Measurements from ENCODE around the gene RASSF8.

The RASSF8 gene

DNA sequence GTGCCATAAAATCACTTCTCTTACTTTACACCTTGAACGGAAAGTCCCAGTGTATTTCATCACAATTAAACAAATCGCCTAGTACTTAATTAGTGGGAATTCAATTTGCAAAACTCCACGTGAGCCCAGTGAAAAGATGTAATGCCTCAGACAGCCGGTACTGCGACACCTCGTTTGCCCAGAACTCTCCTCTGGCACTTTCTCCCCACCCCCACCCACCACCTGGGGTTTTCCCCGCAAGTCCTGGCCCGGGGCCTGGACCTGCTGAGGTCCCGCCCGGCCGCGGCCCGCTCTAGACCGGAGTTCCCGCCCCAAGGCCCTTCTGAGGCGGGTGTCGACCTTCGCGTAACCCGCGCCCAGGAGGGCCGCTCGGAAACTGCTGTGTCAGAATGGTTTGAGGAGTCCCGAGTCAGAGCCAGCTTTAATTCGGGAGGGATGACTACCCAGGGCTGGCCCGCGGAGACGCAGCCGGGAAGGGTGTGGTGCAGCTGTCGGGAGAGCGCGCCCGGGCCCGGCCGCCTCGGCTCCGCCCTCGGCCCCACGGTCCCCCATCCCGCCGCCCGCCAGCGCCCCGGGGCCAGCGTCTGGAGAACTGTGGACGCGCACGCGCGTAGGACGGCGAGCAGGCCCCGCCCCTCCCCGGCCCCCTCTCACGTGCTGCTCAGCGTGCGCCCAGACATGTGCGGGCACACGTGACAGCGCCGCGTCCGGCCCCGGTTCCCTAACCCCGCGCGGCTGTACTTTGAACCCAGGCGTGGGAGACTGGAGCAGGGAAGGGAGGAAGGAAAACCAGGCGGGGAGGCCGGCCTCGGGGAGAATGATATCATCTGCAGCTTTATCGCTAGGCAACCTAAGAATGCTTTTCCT is 155.6 kb downstream of the RASSF8 start:
- H3K36me3 Mint-ChIP-seq = no peaks in the 10 kb centered on the region
- no peaks in the 10 kb centered on the region for H3K9me3 Mint-ChIP-seq
- H3K27me3 Mint-ChIP-seq = peaks cover 0 to 5% of the 10 kb centered on the region in 2 donors
- DNase-seq (peak; percentile 62), ATAC-seq (replicated peaks) (peak; percentile 89 to 91)
- H3K27ac Mint-ChIP-seq = peak overlapping the region; percentile 94
- H3K4me3 Mint-ChIP-seq = peak overlapping the region; percentile 88 to 89
- peaks cover 16 to 36% of the 10 kb centered on the region in 2 donors for H3K4me1 Mint-ChIP-seq

- no peaks in the 10 kb centered on the region for H3K9me3 Mint-ChIP-seq
- DNase-seq (no peak), ATAC-seq (replicated peaks) (no peak)
- H3K4me1 Mint-ChIP-seq = peaks cover 19 to 42% of the 10 kb centered on the region in 2 donors
- peak overlapping the region; percentile 86 for H3K27ac Mint-ChIP-seq
- H3K27me3 Mint-ChIP-seq = no peaks in the 10 kb centered on the region
- peak overlapping the region; percentile 88 to 89 for H3K4me3 Mint-ChIP-seq
- H3K36me3 Mint-ChIP-seq = no peaks in the 10 kb centered on the region
Observed at GRCh38 chr12:26114720-26115401, 156.4 kb downstream of the RASSF8 start.

GRCh38 chr12:26116829-26117715 is 158.6 kb downstream of the RASSF8 start:
- peaks cover 26 to 52% of the 10 kb centered on the region in 2 donors for H3K4me1 Mint-ChIP-seq
- peak overlapping the region; percentile 43 for H3K27ac Mint-ChIP-seq
- ATAC-seq (replicated peaks) (no peak), DNase-seq (no peak)
- no peaks in the 10 kb centered on the region for H3K9me3 Mint-ChIP-seq
- no peaks in the 10 kb centered on the region for H3K27me3 Mint-ChIP-seq
- no peaks in the 10 kb centered on the region for H3K36me3 Mint-ChIP-seq
- H3K4me3 Mint-ChIP-seq = no peak overlapping the region

- Mint-ChIP-seq H3K4me1 (peaks cover 27 to 51% of the 10 kb centered on the region in 2 donors), H3K27me3 (peaks cover 4 to 6% of the 10 kb centered on the region in 2 donors), H3K4me3 (no peak overlapping the region), H3K36me3 (no peaks in the 10 kb centered on the region), H3K27ac (no peak overlapping the region), H3K9me3 (no peaks in the 10 kb centered on the region)
- ATAC-seq (replicated peaks) (no peak), DNase-seq (no peak)
Observed at GRCh38 chr12:26118308-26118707, 159.8 kb downstream of the RASSF8 start.

DNA sequence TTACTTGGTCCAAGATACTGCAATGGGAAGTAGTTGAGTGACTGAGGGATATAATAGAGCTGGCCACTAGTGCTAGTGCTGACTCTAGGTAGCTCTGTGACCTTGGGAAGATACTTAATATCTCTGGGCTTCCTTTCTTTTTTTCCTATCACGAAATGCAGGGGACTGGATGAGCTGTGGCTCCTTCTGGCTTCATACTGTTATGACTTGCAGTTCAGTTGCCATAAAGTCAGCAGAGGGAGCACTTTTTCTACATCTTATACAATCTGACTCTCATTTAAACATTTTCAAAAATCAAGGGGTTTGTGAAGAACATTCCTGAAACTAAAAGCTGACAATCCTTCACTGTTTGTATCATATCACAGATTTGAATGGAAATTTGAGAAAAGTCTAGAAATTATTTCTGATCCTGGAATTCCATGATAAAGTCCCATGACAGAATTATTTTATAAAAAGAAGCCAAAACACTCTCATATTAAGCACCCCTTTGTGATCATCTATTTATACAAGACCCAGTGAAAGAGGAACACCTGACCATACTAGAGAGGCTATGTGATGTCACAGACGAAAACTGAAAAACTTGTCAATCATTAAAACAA is 161.0 kb downstream of the RASSF8 start:
- Mint-ChIP-seq H3K4me3 (no peak overlapping the region), H3K36me3 (no peaks in the 10 kb centered on the region), H3K4me1 (peaks cover 30 to 51% of the 10 kb centered on the region in 2 donors), H3K9me3 (no peaks in the 10 kb centered on the region), H3K27me3 (peaks cover 9 to 12% of the 10 kb centered on the region in 2 donors), H3K27ac (peak overlapping the region; percentile 4)
- ATAC-seq (replicated peaks) (no peak), DNase-seq (no peak)

DNA sequence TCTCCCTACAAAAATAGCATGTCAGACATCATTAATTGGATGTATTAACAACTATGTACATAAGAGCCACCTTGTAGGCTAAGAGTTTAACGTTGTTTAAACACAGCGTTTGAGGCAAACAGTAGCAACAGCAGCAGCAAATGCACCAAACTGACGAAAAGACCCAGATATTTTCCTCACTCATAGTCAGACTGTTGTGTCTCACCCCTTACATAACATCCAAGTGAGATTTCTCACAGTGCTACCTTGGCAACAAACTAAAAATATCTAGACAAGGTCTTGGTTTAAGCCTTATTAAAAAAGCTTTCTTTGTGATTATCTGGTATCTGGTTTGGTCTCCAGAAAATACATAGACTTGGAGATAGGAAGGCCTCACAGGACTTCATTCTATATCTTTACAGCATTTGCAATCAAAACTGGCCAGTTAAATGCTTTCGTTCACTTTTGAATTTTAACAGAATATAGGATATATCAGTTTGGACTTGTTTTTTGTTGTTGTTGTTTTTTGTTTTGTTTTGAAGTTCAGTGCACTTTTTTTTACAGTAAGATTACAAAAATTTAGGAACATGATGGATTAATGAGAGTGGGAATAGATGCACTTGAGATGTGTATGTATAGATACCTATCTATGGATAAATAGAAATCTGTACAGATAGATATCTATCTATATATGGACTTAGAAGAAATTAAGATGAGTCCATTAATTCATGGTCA is 162.2 kb downstream of the RASSF8 start:
- ATAC-seq (replicated peaks) = no peak
- Mint-ChIP-seq H3K4me3 (no peak overlapping the region), H3K36me3 (no peaks in the 10 kb centered on the region), H3K27ac (no peak overlapping the region), H3K27me3 (peaks cover 13 to 16% of the 10 kb centered on the region in 2 donors), H3K4me1 (peaks cover 37 to 59% of the 10 kb centered on the region in 2 donors), H3K9me3 (no peaks in the 10 kb centered on the region)
- no peak for DNase-seq

- Mint-ChIP-seq H3K4me1 (peaks cover 39 to 66% of the 10 kb centered on the region in 2 donors), H3K4me3 (peak overlapping the region; percentile 74 to 81), H3K9me3 (no peaks in the 10 kb centered on the region), H3K36me3 (no peaks in the 10 kb centered on the region), H3K27ac (no peak overlapping the region), H3K27me3 (peaks cover 13 to 16% of the 10 kb centered on the region in 2 donors)
- ATAC-seq (replicated peaks) (no peak), DNase-seq (no peak)
Observed at GRCh38 chr12:26121323-26122060, 163.0 kb downstream of the RASSF8 start.

- H3K36me3 Mint-ChIP-seq = no peaks in the 10 kb centered on the region
- no peak for DNase-seq
- peaks cover 36 to 62% of the 10 kb centered on the region in 2 donors for H3K4me1 Mint-ChIP-seq
- H3K9me3 Mint-ChIP-seq = no peaks in the 10 kb centered on the region
- peaks cover 13 to 16% of the 10 kb centered on the region in 2 donors for H3K27me3 Mint-ChIP-seq
- H3K4me3 Mint-ChIP-seq = peak overlapping the region; percentile 83 to 85
- H3K27ac Mint-ChIP-seq = no peak overlapping the region
- ATAC-seq (replicated peaks) = peak; percentile 21 to 32
Observed at GRCh38 chr12:26122061-26122680, 163.7 kb downstream of the RASSF8 start.

GRCh38 chr12:26122681-26123481 is 164.4 kb downstream of the RASSF8 start:
- H3K4me3 Mint-ChIP-seq = peak overlapping the region; percentile 83 to 85
- ATAC-seq (replicated peaks) (peak; percentile 16 to 25), DNase-seq (no peak)

GRCh38 chr12:26123482-26123980 is 165.0 kb downstream of the RASSF8 start:
- Mint-ChIP-seq H3K9me3 (no peaks in the 10 kb centered on the region), H3K4me3 (peak overlapping the region; percentile 83 to 85), H3K27ac (peak overlapping the region; percentile 88), H3K27me3 (peaks cover 23 to 25% of the 10 kb centered on the region in 2 donors), H3K4me1 (peaks cover 39 to 63% of the 10 kb centered on the region in 2 donors), H3K36me3 (no peaks in the 10 kb centered on the region)
- DNase-seq = no peak
- ATAC-seq (replicated peaks) = no peak

More at GRCh38 chr12:26122681-26123481, 164.4 kb downstream of the RASSF8 start:
- Mint-ChIP-seq H3K4me1 (peaks cover 41 to 68% of the 10 kb centered on the region in 2 donors), H3K27me3 (peaks cover 20 to 23% of the 10 kb centered on the region in 2 donors), H3K36me3 (no peaks in the 10 kb centered on the region), H3K9me3 (no peaks in the 10 kb centered on the region), H3K27ac (peak overlapping the region; percentile 88)

GRCh38 chr12:26124446-26125399 is 166.2 kb downstream of the RASSF8 start, which contains the start of gene BHLHE41:
TSS of gene BHLHE41 (minus strand) at chr12:26125037. CDS start at chr12:26124779, 258 bp downstream.
- no peak for DNase-seq
- Mint-ChIP-seq H3K36me3 (no peaks in the 10 kb centered on the region), H3K4me3 (peak within 1 kb of the TSS; percentile 95 to 96), H3K9me3 (no peaks in the 10 kb centered on the region), H3K27me3 (peaks cover 23 to 25% of the 10 kb centered on the region in 2 donors), H3K27ac (peak within 1 kb of the TSS; percentile 95), H3K4me1 (peaks cover 36 to 56% of the 10 kb centered on the region in 2 donors)
- ATAC-seq (replicated peaks) = peak; percentile 12 to 13

All from stimulated activated naive B cell treated with anti-CD40 and anti-IgM and Interleukin-4, amounts not matched to agents 10 μg/mL and 1 μg/mL and 100 μg/mL, for 72 hours (primary cell).